Measurements from ENCODE around the gene TBC1D7. TPM values are rescaled to one million over a fixed set of nuclear protein-coding genes. Genes with fewer than 3 reads are reported as not detected.

Gene TBC1D7
- total RNA-seq, 2 donors from 2014 or later, result 37.7 to 59.0 TPM

GRCh38 chr6:13256266-13257001 lies 71.9 kb downstream of the TBC1D7 start:
- no peaks in the 10 kb centered on the region for H3K4me1 ChIP-seq (ENCODE audit: control insufficient read depth, insufficient read depth, low read length)
- WGBS, 2 experiments (ENCODE audit: insufficient coverage in 1 of 2, insufficient read length in 1 of 2), result 93 to 100% methylated on average over 1 to 2 of the region's 2 CpGs
- H3K4me3 Mint-ChIP-seq, result no peak overlapping the region
- H3K27me3 ChIP-seq (ENCODE audit: control insufficient read depth, insufficient read depth, low read length, poor library complexity, severe bottlenecking), result no peaks in the 10 kb centered on the region
- H3K4me1 Mint-ChIP-seq, result peaks cover under 1% of the 10 kb centered on the region
- H3K9ac ChIP-seq (ENCODE audit: extremely low read depth, low read length, poor library complexity, severe bottlenecking), result no peak overlapping the region
- H3K9me3 ChIP-seq (ENCODE audit: control insufficient read depth, low read length), result peaks cover 10% of the 10 kb centered on the region
- peaks cover 16% of the 10 kb centered on the region for H3K36me3 ChIP-seq (ENCODE audit: control insufficient read depth, insufficient read depth, low read length)
- DNase-seq, result no peak
- H3K4me3 ChIP-seq (ENCODE audit: low read length), result no peak overlapping the region
- no peak for TF ChIP-seq CTCF (conservative IDR thresholded peaks at IDR 0.05)
- H3K27ac ChIP-seq (ENCODE audit: low read depth, low read length), result no peak overlapping the region
- H3K27ac Mint-ChIP-seq, result no peak overlapping the region
- peaks cover 26% of the 10 kb centered on the region for H3K9me3 Mint-ChIP-seq
- H3K36me3 Mint-ChIP-seq (ENCODE audit: low read depth), result peaks cover 20% of the 10 kb centered on the region
- H3K27me3 Mint-ChIP-seq (ENCODE audit: insufficient read depth), result no peaks in the 10 kb centered on the region

Other genes starting within 250 kb of the TBC1D7 start
- gene GFOD1, start 159.1 kb upstream of the TBC1D7 start, total RNA-seq, result 1 to 10 TPM in 1 of 2 donors, under 1 TPM in 1; 0.71 to 1.9 TPM
- 10 to 100 TPM; 12.1 to 19.0 TPM for gene SIRT5, start 246.1 kb upstream of the TBC1D7 start, total RNA-seq

All from endodermal cell (in vitro differentiated cells).